Activated naive CD4-positive, alpha-beta T cell treated with Interleukin-2 at 50 U/mL for 16 hours (primary cell): ENCODE results near the gene ENDOU.

ENCODE experiments used
- DNase-seq: peaks from one replicate; pipeline ENCODE4 v3.0.0-alpha.2; 2020

ENDOU gene, protein sequence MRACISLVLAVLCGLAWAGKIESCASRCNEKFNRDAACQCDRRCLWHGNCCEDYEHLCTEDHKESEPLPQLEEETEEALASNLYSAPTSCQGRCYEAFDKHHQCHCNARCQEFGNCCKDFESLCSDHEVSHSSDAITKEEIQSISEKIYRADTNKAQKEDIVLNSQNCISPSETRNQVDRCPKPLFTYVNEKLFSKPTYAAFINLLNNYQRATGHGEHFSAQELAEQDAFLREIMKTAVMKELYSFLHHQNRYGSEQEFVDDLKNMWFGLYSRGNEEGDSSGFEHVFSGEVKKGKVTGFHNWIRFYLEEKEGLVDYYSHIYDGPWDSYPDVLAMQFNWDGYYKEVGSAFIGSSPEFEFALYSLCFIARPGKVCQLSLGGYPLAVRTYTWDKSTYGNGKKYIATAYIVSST

DNA sequence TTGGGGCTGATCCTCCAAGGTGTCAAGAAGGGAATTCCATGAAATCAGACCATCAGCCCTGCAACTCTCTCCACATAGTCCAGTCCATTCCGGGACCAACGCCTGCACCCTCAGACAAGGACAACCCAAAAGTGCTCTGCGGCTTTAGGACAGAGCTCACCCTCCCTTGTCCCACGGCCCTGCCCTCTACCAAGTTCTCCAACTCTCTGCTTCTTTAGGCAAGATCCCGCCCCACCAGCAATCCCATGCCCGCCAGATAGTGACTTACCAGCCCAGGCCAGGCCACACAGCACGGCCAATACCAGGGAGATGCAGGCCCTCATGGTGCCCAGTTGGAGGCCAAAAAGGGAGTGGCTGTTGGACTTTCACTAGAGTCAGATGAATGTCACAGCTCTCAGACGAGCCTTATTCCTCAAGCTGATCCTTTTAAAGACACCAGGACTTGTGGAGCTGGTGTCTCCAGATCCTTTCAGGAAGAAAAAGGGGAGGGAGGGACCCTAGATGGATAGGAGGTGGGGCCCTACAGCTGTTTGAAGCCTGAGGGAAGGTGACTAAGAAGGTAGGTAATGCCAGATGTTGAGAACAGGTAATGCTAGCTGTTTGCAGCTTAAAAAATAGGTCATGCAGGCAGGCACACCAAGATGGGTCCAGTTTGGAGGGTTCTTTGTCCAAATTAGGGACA lies at the start of gene ENDOU:
Gene ENDOU (minus strand): TSS at position 400 of the 682 bp plus-strand sequence. CDS start 77 bp downstream, at position 323.
- DNase-seq = no peak

DNA sequence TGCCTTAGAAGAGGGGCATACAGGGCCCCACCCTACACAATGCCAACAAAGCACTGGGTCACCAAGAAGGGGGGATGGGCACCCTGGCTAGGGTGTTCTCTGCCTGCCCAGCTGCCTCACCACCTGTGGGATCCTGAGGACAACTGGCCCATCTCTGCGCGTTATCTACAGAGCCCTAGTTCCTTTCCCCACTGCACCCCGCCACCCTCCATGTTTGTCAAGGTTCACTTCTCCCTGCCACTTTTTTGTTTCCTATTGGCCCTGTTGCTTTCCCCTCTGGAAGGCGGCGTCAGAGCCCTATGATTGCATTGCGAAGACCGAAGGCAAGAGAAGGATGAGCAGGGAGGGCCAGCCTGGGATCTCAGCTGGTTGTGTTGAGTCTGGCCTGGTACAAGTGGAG lies 49.4 kb upstream of the ENDOU start:
- no peak for DNase-seq

DNA sequence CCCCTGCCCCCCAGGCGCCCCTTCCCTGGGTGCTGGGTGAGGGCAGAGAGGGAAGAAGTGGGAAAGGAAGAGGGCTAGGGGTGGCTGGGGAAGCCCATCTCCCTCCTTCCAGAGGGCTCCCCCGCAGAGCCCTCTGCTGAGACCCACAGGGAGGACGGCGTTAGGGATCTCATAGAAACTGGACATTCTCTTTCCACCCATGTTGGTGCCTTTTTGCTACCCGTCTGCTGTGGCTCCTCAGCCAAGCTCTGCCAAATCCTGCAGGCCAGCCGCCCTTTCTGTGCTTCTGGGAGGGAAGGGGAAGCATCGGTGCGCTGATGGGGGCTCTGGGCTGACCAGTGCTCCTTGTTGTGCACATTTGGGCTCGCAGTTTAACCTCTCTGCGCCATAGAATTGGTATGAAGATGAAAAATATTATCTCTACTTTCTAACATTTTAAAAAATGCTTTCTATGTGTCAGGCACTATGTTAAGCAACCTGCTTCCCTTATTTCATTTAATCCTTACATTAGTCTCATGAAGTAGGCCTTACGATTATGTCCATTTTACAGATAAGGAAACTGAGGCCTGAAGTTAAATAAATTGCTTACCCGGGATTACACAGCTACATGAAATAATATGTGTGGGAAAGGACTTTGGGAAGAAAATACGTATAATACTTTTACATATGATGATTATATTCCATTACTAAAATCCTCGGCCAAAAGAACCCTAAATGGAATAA lies 48.7 kb upstream of the ENDOU start:
- no peak for DNase-seq

DNA sequence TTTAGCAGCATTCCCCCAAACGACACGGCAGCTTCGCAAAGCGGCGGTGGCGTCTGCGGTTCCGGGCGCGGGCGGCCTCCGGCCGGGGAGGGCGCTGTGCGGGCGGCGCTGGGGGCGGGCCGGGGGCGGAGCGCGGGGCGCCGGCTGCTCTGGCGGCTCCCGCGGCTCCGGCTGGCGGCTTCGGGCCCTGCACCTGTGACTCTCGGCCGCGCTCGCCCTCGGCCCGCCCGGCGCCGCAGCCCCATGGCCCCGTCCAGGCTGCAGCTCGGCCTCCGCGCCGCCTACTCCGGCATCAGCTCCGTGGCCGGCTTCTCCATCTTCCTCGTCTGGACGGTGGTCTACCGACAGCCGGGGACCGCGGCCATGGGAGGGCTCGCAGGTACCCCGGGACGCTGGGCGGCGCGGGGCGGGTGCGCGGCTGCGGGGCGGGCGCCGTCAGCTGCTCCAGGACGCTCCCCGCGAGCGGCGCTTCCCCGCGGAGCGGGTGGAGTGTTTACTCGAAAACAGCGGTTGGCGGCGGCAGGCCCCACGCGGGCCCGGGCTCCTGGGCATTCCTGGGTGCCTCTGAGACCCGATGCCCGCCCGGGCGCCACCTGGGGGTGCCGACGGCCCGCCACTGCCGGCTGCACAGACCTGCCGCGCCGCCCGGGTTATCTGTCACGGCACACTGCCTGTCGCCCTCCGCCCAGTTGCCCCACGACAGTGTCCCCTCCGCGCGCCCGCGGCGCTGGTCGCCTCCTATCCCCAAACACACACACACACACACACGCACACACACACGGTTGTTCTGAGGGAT lies 48.0 kb upstream of the ENDOU start, which contains the start of gene SLC48A1:
Gene SLC48A1 (plus strand): TSS at position 177 of the 796 bp plus-strand sequence. CDS start 67 bp downstream, at position 244.
- peak; percentile 71 for DNase-seq

DNA sequence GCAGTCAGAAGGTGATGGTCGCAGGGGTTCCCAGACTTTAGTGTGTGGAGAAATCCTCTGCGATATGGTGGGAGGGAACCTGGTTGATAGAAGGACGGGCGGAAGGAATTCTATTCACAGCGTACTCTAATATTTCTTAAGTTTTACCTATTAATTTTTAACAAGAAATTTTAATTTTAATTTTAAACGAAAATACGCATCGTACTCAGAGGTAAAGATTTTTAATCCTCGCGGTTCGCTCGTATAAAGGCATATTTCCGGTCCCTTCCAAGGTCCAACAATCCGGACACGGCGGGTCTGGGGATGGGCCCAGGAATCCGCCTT lies 47.4 kb upstream of the ENDOU start:
- DNase-seq = no peak

DNA sequence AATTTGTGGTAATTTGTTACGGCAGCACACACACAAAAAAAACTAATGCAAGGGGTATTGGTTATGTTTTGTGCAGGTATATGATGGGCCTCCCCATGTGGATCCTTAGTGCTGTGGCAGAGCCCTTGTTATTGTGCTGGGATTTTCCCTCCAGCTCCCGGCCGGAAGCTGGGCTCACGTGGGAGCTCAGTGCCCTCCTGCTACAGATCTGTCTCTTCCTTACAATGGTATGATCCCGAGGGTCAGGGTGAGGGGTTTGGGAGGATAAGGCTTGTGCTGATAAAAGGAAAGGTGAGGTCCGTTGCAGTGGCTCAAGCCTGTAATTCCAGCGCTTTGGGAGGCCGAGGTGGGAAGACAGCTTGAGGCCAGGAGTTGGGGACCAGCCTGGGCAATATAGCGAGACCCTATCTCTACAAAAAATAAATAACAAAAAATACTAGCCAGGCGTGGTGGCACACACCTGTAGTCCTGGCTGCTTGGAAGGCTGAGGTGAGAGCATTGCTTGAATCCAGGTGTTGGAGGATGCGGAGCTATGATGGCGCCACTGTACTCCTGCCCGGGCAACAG lies 46.9 kb upstream of the ENDOU start:
- DNase-seq = no peak

DNA sequence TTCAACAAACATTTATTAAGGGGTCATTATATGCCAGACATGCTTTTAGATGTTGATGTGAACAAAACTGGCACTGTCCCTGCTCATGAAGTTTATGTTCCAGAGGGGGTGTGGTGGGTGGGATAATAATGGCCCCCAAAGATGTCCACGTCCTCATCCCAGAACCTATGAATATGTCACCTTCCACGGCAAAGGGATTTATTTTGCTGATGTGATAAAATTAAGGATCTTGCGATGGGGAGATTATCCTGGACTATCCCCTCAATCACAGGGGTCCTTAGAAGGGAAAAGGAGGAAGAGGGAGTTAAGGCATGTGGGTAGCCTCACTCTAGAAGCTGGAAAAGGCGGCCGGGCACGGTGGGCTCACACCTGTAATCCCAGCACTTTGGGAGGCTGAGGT lies 46.0 kb upstream of the ENDOU start:
- no peak for DNase-seq

DNA sequence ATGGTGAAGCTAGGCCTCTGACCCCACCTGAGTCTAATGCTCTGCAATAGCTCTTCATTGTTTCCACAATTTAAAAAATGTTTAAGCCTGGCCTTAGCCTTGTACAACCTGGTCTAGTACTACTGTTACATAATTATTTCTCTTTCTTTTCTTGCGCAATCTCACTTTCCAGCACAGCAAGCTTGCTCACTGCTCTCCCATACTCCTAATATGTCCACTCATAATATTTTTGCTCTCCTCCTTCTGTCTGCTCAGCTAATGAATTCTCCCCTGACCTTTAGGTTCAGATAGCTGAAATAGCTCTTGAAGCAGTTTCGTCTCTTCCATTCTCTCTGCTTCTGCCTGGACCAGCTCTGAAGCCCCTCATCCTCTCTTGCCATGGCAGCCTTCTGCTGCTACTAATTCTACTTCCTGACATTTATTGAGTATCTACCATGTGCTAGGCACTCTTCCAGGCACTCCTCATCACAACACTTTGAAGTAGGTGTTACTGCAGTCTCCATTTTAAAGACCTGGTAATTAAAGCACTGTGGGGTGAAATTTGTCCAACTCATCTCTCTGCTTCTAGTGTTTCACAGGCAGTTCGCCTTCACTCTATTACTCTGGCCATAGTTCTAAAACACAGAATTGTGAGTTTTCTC lies 44.9 kb upstream of the ENDOU start:
- DNase-seq = no peak

DNA sequence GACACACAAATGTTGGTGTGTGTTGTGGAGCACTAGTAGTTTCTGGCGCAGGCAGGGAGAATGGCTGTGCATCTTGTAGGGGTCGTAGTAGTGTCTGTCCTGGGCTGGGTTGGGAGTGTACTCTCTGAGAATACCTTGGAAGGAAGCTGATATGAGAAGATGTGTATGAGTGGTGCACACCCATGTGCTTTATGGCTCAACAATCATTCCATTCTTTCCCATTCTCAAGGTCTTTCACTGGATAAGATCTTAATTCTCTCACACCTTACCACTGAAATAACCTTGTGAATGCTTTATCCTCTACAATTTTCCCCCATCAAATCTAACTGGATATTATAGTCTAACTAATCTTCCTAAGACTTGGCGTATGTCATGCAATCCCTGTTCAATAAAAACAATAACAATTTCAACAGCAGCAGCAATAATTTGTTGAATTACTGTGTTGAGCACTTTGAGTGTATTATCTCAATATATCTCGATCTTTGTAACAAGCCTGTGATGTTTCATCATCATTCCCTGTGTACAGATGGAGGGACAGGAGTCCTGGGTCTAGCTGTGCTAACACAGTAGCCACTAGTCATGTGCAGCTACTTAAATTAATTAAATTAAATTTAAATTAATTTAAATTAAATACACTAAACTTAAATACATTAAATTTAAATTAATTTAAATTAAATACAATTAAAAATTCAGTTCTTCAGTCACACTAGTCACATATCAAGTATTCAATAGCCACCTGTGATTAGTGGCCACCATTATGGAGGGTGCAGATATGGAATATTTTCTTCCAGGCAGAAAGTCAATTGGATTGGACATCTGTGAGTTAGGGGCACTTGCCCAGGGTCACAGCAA lies 44.2 kb upstream of the ENDOU start:
- DNase-seq = no peak

DNA sequence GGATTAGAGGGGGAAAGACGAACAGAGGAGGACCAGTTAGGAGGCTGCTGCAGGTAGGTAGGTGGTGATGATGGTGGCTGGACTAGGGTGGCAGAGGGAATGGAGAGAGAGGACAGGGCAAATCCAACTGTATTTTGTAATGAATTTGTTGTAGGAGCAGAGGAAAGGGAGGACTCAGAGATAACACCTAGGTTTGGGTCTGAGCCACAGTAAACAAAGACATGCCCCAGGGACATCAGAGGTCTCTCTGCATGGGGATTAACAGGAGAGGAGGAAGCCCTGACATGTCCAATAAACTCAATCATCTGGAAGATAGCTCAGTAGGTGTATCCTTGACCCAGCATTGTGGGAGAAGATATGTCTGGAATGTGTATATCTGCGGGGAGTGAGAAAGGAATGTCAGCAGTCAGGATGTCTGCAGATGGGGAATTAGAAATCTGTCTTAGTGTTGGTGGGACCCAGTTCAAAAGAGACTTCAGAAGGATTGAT lies 43.1 kb upstream of the ENDOU start:
- no peak for DNase-seq

DNA sequence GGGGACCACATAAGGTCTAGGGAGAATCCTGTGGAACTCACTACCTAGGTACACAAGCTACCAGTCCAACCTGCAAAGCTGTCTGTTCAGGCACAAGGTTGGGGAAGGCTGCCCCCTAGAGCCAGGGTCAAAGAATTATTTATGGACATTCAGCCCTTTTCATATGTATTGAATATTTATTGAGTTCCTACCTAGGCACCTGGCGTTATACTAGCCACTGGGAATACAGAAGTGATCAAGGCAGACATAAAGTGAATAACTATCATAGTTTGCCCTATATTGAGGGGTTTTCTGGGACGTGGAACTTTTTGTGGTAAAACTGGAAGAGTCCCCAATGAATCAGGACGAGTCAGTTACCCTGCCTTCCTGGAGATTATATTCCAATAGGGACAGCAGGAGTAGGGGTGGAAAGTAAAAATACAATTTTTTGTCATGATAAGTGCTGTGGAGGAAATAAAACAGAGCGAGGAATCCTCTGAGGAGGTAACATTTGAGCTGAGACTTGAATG lies 42.0 kb upstream of the ENDOU start:
- DNase-seq = peak; percentile 75

DNA sequence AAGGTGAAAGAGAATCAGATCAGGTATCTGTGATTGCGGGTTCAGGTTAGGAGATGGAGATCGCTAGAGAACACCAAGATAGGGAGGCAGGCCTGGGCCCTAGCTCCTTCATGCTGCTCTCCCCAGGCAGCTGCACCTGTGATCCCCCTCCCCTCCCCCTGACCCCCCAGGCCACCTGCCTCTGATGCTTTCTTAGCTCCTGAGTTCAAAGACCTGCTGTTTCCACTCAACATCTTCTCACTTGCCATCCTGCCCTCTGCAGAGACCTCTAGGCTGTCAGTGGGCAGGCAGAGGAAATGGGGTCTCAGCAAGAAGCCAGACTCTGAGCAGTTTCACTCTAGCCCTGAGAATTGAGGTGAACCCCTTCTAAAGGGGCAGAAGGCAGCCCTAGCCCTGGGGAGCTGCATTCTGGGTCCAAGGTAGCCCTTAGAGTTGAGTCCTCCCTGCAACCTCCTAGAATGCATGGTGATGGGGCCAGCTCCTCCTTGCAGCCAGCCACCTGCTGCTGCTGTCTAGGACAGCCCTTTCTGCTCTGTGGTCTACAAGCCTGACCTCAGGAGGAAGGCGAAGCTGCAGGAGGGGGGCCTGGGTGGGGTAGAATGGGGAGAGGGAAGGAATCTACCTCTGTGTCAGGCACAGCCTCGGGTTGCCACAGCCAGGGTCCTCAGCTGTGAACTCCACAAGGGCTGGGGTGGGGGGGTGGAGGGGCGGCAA lies 41.4 kb upstream of the ENDOU start:
- no peak for DNase-seq

DNA sequence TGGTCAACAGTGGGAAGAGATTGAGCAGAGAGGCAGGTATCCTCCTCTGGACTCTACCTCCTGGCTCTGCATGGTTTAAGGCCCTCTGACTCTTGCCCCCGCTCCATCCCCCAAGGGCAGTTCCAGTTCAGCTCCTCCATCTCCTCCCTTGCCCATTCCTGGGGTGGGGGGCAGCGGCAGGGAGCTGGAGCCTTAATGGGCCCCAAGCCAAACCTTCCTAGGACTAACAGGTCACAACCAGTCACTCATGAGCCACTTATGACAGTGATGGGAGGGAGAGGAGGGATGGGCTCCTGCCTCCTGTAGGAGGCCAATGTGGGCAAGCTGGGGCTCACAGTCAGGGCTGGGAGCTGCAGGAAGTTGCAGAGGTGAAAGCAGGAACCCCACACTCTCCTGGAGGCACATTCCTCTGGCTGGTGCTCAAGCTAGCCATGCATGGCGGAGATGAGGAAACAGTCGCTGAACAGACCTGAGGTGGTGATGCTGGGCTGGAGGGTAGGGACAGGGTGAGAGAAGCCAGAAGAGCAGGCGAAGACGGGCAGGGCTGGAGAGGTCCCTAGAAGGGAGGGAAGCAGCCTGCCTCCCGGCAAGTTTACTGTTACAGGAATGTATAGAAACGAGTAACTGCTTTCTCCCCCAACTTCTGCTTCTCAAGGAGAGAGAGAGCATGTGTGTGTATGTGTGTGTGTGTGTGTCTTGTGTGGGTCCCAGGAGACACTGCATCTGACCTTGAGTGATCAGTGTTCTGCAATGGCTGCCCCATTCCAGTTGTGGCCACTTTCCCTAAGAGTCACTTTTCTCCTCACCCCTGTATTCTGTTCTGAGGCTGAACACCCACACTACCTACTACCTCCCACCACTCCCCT lies 38.4 kb upstream of the ENDOU start:
- no peak for DNase-seq

DNA sequence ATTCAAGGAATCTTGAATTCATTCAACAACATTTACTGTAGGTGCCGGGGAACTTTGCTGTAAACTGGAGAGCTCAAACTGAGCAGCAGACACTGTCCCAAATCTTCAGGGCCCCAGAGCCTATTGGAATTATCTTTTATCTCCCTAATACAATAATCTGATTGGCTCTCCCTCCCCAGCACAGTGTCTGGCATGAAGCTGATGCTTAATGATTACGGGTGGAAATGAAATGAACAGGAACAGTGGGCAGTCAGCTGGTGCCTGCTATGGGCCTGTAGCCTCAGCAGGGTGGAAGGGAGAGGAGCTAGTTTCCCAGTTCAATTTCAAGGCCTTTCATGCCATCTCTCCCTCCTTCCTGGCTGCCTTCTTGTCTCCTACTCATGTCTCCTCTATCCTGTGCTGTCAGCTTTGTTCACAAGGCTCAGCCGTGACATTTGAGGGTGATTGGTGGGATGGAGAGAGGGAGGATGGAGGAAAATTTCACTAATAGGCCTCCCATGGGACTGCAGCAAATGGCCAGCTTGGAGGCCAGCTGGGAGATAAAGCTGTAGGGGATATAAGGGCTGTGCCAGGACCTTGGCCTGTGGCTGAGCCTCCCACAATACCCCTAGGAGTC lies 37.7 kb upstream of the ENDOU start:
- DNase-seq = no peak

DNA sequence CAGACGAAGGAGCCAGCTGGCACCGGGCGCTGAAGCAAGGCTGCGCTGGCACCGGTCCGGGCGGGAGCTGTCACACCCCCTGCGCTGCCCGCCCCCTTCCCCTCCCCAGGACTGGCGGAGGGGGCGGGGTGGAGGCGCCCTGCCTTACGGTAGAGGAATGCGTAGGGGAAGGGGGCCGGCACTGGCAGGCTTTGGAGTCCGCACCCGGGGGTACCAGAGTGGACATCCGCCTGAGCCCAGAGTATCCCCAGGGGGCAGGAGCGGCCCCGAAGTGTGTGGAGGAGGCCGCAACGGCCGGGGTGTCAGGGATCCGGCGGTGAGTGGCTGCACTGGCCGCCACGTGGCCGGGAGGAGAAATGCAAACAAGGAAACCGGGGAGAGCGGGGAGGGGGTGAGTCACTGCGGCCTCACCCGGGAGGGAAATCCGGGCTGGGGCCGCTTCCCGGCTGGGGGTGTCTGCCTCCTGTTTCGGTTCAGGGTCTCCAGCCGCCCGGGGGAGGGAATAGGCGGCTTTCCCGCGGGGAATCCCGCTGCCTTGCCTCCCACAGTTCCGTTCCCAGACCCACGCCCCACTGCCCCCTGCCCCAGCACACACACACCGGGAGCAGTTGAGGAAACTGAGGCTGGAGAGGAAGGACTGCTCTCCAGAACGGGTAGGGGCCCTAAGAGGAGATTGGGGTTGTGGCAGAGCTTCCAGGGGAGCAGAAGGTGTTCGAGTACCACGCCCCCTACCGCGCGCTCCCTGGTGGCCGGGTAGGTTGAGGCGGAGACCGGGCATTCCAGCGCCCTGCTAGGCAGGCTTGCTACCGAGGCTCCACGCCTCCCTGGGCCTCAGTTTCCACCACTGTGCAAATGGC lies 33.8 kb upstream of the ENDOU start, which contains the start of gene RAPGEF3:
Gene RAPGEF3 (minus strand): TSS at position 47 of the 857 bp plus-strand sequence. CDS start 324 bp downstream, outside the sequence.
- DNase-seq = peak; percentile 71

DNA sequence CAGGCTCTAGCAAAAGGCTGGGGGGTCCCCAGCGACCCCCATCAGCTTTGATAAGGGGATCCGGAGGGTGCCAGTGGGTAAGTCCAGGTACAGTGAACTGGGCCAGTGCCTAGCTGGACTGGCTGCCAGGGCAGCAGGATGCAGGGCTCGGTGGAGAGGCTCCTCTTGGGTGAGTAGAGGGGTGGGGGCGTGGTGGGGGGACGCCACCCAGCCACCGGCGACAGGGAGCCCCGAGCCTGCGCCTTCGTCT lies 33.2 kb upstream of the ENDOU start:
- DNase-seq = no peak

DNA sequence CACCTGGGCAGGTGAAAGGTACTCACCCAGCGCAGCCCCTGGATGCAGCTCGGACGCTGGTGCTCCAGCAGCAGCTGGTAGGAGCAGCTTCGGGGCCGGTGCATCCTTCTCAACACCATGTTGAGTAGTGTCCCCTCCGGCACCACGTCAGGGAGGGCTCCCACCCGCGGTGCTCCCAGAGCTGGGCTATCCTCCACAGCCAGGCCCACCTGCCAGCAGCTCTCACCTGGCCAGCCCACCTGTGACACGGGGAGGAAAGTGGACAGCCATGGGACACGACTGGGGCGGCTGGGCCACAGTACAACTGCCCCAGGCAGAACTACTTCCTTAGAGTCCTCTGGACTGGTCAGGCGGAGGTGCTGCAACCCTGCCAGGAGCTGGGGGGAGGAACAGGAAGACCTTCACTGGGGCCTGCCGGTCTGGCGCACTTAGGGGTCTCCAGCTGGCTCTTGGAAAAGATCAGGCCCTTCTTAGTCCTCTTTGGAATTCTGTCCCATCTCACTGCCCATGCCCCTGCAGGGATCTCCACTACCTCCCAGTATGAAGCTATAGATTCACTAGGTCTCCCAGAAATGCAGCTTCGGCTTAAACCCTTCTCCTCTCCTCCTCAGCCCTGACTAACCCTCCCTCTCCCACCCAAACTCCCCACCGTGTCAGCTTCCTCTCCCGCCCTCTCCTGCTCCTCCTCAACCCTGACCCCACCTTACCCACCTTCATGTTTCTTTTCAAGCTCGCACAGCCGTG lies 32.7 kb upstream of the ENDOU start:
- DNase-seq = no peak
